Measurements from ENCODE around the gene HOXA13.

HOXA13 gene

DNA sequence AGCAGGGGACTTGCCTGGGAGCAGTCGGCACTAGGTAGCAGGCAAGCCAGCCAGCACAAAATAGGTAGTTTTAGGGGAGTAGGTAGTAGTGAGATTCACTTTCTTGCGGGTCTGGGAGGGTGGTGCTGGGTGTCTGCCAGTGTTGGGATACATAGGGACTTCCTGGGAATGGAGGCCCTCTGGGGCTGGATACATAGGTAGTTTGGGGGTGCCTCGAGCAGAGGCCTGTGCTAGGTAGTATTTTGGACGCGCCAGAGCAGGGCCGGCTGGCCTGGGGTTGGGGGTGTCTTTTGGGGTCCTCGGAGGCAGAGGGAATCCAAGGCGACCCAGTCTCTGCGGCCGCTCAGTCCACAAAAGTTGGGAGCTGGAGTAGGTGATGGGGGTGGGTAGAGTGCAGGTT, 45.5 kb downstream of the HOXA13 start:
- Histone ChIP-seq H3K9ac (ENCODE audit: low read depth, low read length) (no peak overlapping the region), H3K9me3 (ENCODE audit: insufficient read depth, low read depth, low read length) (peaks cover 21% of the 10 kb centered on the region; the same call in 1 of the 2 replicates), H3K4me1 (ENCODE audit: insufficient read depth, low read length) (no peaks in the 10 kb centered on the region), H3K36me3 (ENCODE audit: insufficient read depth, low read depth, low read length) (no peaks in the 10 kb centered on the region), H3K4me3 (ENCODE audit: low read length) (no peak overlapping the region), H3K27ac (ENCODE audit: low read length) (no peak overlapping the region), H3K27me3 (ENCODE audit: insufficient read depth, low read length) (peaks cover 100% of the 10 kb centered on the region)

DNA sequence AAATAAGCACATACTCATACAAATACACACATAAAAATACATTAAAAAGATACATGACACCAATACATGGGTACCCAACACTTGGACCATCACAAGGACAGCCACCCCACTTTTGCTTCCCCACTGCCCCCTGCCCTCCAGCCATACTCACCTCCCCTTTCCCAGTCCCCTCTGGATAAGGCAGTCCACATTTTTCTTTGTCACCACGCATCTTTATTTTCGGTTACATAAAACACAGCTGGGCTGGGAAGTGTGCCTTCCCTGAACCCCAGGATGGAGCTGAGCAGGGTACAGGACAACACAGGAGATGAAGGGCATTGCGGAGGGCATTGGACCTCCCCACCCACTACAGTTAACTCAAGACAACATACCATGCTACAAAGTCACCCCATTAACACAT, 46.4 kb downstream of the HOXA13 start:
- Histone ChIP-seq H3K36me3 (ENCODE audit: insufficient read depth, low read depth, low read length) (no peaks in the 10 kb centered on the region), H3K4me1 (ENCODE audit: insufficient read depth, low read length) (no peaks in the 10 kb centered on the region), H3K27ac (ENCODE audit: low read length) (no peak overlapping the region), H3K27me3 (ENCODE audit: insufficient read depth, low read length) (peaks cover 100% of the 10 kb centered on the region), H3K9me3 (ENCODE audit: insufficient read depth, low read depth, low read length) (peaks cover 21% of the 10 kb centered on the region; the same call in 1 of the 2 replicates), H3K9ac (ENCODE audit: low read depth, low read length) (no peak overlapping the region), H3K4me3 (ENCODE audit: low read length) (no peak overlapping the region)

GRCh38 chr7:27152816-27153442, 47.0 kb downstream of the HOXA13 start:
- Histone ChIP-seq H3K27me3 (ENCODE audit: insufficient read depth, low read length) (peaks cover 100% of the 10 kb centered on the region), H3K9ac (ENCODE audit: low read depth, low read length) (no peak overlapping the region), H3K36me3 (ENCODE audit: insufficient read depth, low read depth, low read length) (no peaks in the 10 kb centered on the region), H3K9me3 (ENCODE audit: insufficient read depth, low read depth, low read length) (peaks cover 21% of the 10 kb centered on the region; the same call in 1 of the 2 replicates), H3K27ac (ENCODE audit: low read length) (no peak overlapping the region), H3K4me1 (ENCODE audit: insufficient read depth, low read length) (no peaks in the 10 kb centered on the region), H3K4me3 (ENCODE audit: low read length) (no peak overlapping the region)

DNA sequence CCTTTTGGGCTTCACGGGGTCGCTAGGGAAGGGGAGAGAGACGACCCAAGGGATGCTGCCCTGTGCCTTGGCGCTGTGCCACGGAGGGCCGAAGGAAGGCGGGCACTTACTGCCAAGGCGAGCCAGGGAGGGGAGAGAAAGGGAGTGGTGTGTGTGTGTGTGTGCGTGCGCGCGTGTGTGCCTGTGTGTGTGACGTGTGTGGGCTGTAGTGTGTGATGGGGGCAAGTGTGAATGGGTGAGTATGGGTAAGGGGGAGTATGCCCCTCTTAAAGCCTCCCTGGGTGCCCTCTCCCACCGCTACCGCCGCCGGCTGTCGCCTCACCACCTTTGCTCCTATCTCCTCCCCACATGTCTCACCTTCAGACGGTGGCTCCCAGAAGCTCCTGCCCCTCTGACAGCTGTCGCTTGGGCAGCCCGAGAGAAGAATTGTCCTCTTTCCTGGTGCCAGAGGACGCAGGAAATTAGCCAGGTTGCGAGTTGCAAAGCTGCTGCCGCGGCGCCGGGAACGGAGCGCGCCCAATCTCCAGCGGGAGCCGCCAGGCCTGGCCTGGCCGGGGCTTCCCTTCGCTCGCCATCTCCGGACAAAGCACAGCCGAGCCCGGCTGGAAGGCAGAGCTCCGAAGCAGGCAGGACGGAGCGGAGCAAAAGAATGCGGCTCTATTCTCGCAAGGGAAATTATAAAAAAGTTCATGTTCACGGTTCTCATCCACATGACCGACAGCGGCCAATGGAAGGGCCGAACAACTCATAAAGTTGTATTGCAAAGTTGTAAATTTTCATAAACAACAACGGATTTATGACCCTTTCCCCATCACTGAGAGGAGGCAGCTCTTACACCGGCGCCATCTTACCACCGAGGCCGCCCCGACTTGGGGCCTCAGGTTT, 47.7 kb downstream of the HOXA13 start, which contains the start of gene HOXA3:
TSS of gene HOXA3 (minus strand) at position 653 of the 885 bp plus-strand sequence. CDS start 41,943 bp downstream, outside the sequence.
- no peaks in the 10 kb centered on the region for H3K36me3 ChIP-seq (ENCODE audit: insufficient read depth, low read depth, low read length)
- peaks cover 100% of the 10 kb centered on the region for H3K27me3 ChIP-seq (ENCODE audit: insufficient read depth, low read length)
- no peaks in the 10 kb centered on the region for H3K4me1 ChIP-seq (ENCODE audit: insufficient read depth, low read length)
- H3K27ac ChIP-seq (ENCODE audit: low read length): no peak within 1 kb of the TSS
- H3K9me3 ChIP-seq (ENCODE audit: insufficient read depth, low read depth, low read length): peaks cover 13% of the 10 kb centered on the region; the same call in 1 of the 2 replicates
- no peak within 1 kb of the TSS for H3K9ac ChIP-seq (ENCODE audit: low read depth, low read length)
- H3K4me3 ChIP-seq (ENCODE audit: low read length): no peak within 1 kb of the TSS

DNA sequence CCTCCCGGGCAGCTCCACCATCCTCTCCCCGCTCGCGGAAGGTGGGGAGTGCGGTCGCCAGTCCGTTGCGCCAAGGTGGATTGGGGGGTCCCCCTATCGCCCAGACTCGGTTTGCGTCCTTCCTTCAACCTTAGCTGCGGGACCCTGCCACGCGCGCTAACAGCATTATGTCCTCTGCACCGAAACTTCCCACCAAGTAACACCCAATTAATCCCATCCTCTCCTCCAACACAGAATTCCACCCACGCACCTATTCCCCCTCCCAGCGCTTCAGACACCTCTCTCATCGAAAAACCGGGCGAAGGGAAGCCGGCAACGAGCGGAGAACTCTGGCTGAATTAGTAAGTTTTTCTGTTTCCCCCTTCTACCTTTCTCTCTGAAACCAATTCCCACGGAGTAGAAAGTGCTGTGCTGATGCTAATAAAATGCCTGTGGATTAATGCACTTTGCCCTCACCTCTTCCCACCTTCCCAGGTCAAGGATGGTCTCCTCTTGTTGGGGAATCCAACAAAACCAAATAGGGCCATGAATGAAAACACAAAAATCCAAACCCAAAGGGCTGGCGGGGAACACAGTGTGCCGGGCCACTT, 48.5 kb downstream of the HOXA13 start:
- H3K4me3 ChIP-seq (ENCODE audit: low read length): peak overlapping the region; percentile 29; the same call in 1 of the 2 replicates
- H3K4me1 ChIP-seq (ENCODE audit: insufficient read depth, low read length): no peaks in the 10 kb centered on the region
- peaks cover 19% of the 10 kb centered on the region; the same call in 1 of the 2 replicates for H3K9me3 ChIP-seq (ENCODE audit: insufficient read depth, low read depth, low read length)
- no peaks in the 10 kb centered on the region for H3K36me3 ChIP-seq (ENCODE audit: insufficient read depth, low read depth, low read length)
- H3K27ac ChIP-seq (ENCODE audit: low read length): no peak overlapping the region
- H3K9ac ChIP-seq (ENCODE audit: low read depth, low read length): no peak overlapping the region
- H3K27me3 ChIP-seq (ENCODE audit: insufficient read depth, low read length): peaks cover 100% of the 10 kb centered on the region

GRCh38 chr7:27150568-27151340, 49.1 kb downstream of the HOXA13 start:
- H3K36me3 ChIP-seq (ENCODE audit: insufficient read depth, low read depth, low read length): no peaks in the 10 kb centered on the region
- H3K9ac ChIP-seq (ENCODE audit: low read depth, low read length): no peak overlapping the region
- H3K27me3 ChIP-seq (ENCODE audit: insufficient read depth, low read length): peaks cover 100% of the 10 kb centered on the region

DNA sequence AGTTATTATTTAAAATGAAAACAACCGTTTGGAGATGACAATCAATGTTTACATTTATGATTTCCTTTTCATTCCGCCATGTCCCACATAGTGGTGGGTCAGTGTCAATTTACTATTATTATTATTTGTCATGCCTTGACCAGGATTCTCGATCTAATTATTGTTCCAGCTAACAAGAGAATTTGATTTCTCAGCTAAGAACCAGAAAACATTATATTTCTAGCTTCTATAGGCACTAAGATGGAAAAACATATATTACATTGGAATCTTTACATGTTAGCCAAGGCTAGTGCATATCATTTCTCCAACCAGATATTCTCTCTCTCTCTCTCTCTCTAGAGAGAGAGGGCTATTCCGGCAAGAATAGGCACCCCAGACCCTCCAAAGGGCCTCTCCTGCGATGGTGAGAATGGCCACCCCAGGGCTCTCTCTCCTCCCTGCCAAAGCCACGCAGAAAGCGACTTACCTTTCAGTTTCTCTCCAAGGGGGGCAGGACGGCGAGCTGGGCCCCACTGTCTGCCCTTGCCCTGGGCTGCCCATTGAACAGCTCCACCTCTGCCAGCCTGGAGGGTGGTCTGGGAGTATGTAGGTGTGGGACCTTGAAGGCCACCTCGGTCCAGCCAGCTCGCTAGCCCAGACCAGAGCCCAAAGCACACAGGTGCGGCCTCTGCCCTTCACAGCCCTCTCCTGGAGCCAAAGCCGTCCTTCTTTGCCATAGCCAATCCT, 49.9 kb downstream of the HOXA13 start:
- H3K4me3 ChIP-seq (ENCODE audit: low read length): no peak overlapping the region
- no peaks in the 10 kb centered on the region for H3K4me1 ChIP-seq (ENCODE audit: insufficient read depth, low read length)
- H3K36me3 ChIP-seq (ENCODE audit: insufficient read depth, low read depth, low read length): no peaks in the 10 kb centered on the region
- H3K9me3 ChIP-seq (ENCODE audit: insufficient read depth, low read depth, low read length): peaks cover 17% of the 10 kb centered on the region; the same call in 1 of the 2 replicates
- H3K27me3 ChIP-seq (ENCODE audit: insufficient read depth, low read length): peaks cover 100% of the 10 kb centered on the region
- no peak overlapping the region for H3K9ac ChIP-seq (ENCODE audit: low read depth, low read length)
- no peak overlapping the region for H3K27ac ChIP-seq (ENCODE audit: low read length)

More at GRCh38 chr7:27150568-27151340, 49.1 kb downstream of the HOXA13 start:
- Histone ChIP-seq H3K9me3 (ENCODE audit: insufficient read depth, low read depth, low read length) (peaks cover 20% of the 10 kb centered on the region; the same call in 1 of the 2 replicates), H3K4me3 (ENCODE audit: low read length) (peak overlapping the region; percentile 29; the same call in 1 of the 2 replicates), H3K4me1 (ENCODE audit: insufficient read depth, low read length) (no peaks in the 10 kb centered on the region), H3K27ac (ENCODE audit: low read length) (no peak overlapping the region)

DNA sequence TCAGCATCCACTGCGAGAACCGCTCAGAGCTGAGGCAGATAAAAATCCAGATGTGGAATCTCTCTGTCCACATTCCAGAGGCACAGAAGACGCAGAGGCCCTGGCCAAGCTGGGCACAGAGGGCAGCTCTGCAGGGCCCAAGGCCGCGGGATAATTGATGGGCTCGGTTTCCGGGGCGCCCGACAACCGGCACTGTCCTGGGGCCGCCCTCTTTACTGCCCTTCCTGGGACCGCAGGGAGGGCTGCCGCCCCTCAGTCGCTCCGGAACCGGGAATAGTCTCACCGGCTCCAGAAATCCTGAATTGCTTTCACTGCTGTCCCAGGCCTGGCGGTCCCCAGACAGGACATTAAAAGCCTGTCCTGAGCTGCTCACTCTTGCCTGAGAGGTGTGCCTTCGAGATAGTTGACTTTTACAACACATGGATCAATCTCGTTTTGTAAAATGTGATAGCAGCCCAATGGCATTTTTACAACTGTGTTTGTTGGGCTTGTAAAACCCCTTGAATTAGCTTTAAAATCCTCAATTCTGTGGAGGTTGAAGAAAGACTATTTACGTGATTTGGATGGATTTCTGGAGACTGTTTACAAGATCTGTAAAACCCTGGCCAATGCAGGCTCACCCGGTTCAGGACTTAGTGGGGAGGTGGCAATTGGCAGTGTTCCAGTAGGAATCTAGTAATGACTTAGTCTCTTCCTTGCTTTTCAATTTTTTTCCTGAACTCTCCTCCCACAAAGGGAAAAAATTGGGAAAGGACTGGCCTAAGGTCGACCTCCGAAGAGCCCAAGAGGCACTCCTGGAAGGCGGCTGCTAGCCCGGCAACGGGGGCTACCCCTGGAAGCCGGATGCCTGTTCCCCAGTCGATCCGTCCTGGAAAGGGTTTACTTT, 50.9 kb downstream of the HOXA13 start:
- H3K27ac ChIP-seq (ENCODE audit: low read length): no peak overlapping the region
- H3K4me1 ChIP-seq (ENCODE audit: insufficient read depth, low read length): no peaks in the 10 kb centered on the region
- H3K4me3 ChIP-seq (ENCODE audit: low read length): no peak overlapping the region
- H3K9me3 ChIP-seq (ENCODE audit: insufficient read depth, low read depth, low read length): peaks cover 12% of the 10 kb centered on the region; the same call in 1 of the 2 replicates
- H3K36me3 ChIP-seq (ENCODE audit: insufficient read depth, low read depth, low read length): no peaks in the 10 kb centered on the region
- H3K27me3 ChIP-seq (ENCODE audit: insufficient read depth, low read length): peaks cover 100% of the 10 kb centered on the region
- H3K9ac ChIP-seq (ENCODE audit: low read depth, low read length): no peak overlapping the region

DNA sequence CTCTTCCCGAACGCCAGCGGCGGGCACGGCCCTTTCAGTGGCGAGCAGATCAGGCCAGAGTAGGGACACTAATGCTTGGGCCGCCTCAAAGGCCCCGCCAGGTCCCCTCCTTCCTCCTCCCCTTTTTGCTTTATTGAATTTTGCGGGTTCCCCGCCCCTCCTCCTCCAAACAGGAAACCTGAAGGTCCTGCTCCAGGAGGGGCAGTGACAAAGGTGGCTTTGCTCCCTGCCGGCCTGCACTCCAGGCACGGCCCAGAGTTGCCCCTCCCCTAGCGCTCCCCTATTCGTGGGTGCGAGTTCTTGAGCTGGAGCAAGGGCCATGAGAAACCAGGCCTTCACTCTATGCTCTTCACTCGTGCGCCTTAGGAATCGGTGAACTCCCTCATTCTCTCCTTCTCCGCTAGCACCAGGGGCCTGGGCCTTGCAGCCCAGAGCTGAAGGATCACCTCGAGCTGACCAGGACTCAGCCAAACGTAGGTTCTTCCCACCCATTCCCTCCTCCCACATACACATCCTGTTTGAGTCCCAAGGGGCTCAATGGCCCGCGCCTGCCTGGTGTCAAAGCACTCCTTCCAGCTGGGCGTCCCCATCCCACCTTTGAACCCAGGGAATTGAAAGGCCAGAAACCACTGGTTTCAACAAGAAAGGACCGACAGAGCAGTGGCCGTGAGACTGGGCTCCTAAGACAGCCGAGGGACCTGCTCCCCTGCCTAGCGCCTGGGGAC, 51.7 kb downstream of the HOXA13 start:
- Histone ChIP-seq H3K27ac (ENCODE audit: low read length) (no peak overlapping the region), H3K4me1 (ENCODE audit: insufficient read depth, low read length) (no peaks in the 10 kb centered on the region), H3K9ac (ENCODE audit: low read depth, low read length) (no peak overlapping the region), H3K9me3 (ENCODE audit: insufficient read depth, low read depth, low read length) (peaks cover 9% of the 10 kb centered on the region; the same call in 1 of the 2 replicates), H3K27me3 (ENCODE audit: insufficient read depth, low read length) (peaks cover 100% of the 10 kb centered on the region), H3K36me3 (ENCODE audit: insufficient read depth, low read depth, low read length) (no peaks in the 10 kb centered on the region), H3K4me3 (ENCODE audit: low read length) (no peak overlapping the region)
